T-cell (primary cell): ENCODE data around the gene AK8. TPM values are rescaled to one million over a fixed set of nuclear protein-coding genes. Genes with fewer than 3 reads are reported as not detected.

ENCODE experiments used
- ATAC-seq, 4 experiments: fragments of 200-7000 bp in 3 of 4; fragments of 150-1000 bp in 1 of 4; cut with Tn5 transposase; replicated peaks in 1 of 4; 1 replicate in 3 of 4; 2 replicates in 1 of 4; pipeline ENCODE4 v1.10.0; 2021; ENCODE audit warnings: moderate library complexity in 3 of 4, mild to moderate bottlenecking in 2 of 4, moderate number of reproducible peaks in 1 of 4
- CTCF ChIA-PET, 2 donors: fragments of 300-600 bp; sonication (Branson Sonifier 250); formaldehyde crosslinking; loops; one replicate each; lab custom pipeline; 2022; ENCODE audit warnings: antibody characterized with exemption in 2 of 2; lab: Charles Lee
- POLR2A ChIA-PET, 2 donors: fragments of 300-600 bp; sonication (Branson Sonifier 250); formaldehyde crosslinking; loops; one replicate each; lab custom pipeline; 2022; ENCODE audit warnings: antibody characterized with exemption in 2 of 2; lab: Charles Lee
- DNase-seq, 35 experiments: peaks; one replicate each; pipeline versions ENCODE4 v3.0.0 to v3.0.0-alpha.2; 2013 to 2023
- H3K27ac ChIP-seq: one replicate; pipeline ENCODE4 v1.5.1; 2013; ENCODE audit warnings: low read length
- H3K27me3 ChIP-seq, 2 experiments: replicated peaks in 1 of 2; 1 replicate in 1 of 2; 2 replicates in 1 of 2; pipeline versions ENCODE4 v1.6.1 to v1.7.0; 2013; ENCODE audit warnings: low read length in 1 of 2, mixed read lengths in 1 of 2; ENCODE audit not compliant: control insufficient read depth in 2 of 2, insufficient read depth in 2 of 2; ENCODE audit errors: extremely low read depth in 1 of 2
- H3K36me3 ChIP-seq, 2 donors: 1 replicate in 1 of 2; 2 replicates in 1 of 2; pipeline versions ENCODE4 v1.6.1 to v1.7.0; 2013; ENCODE audit warnings: low read length in 1 of 2; ENCODE audit not compliant: control insufficient read depth in 2 of 2, insufficient read depth in 1 of 2; ENCODE audit errors: extremely low read depth in 1 of 2
- H3K4me1 ChIP-seq, 2 experiments: 1 replicate in 1 of 2; 2 replicates in 1 of 2; pipeline versions ENCODE4 v1.6.1 to v1.7.0; 2013; ENCODE audit warnings: low read length in 2 of 2, mixed read lengths in 1 of 2; ENCODE audit not compliant: insufficient read depth in 2 of 2, control insufficient read depth in 1 of 2; ENCODE audit errors: extremely low read depth in 1 of 2
- H3K4me3 ChIP-seq, 2 donors: 1 replicate in 1 of 2; 2 replicates in 1 of 2; pipeline versions ENCODE4 v1.5.1 to v1.7.0; 2013; ENCODE audit warnings: mild to moderate bottlenecking in 2 of 2, low read length in 1 of 2, moderate library complexity in 1 of 2; ENCODE audit not compliant: control insufficient read depth in 1 of 2; ENCODE audit errors: extremely low read depth in 1 of 2
- H3K9me3 ChIP-seq: 2 replicates; pipeline ENCODE4 v1.7.0; 2013
- H3K27ac Mint-ChIP-seq, 2 donors: one replicate each; pipeline ENCODE4 v1.8.0; 2020 to 2021; ENCODE audit warnings: mild to moderate bottlenecking in 2 of 2, mixed read lengths in 2 of 2
- H3K27me3 Mint-ChIP-seq, 2 donors: one replicate each; pipeline ENCODE4 v1.8.0; 2021 to 2022; ENCODE audit warnings: mixed read lengths in 2 of 2
- H3K36me3 Mint-ChIP-seq: one replicate; pipeline ENCODE4 v1.8.0; 2021; ENCODE audit warnings: mixed read lengths
- H3K4me1 Mint-ChIP-seq, 3 donors: one replicate each; pipeline ENCODE4 v1.8.0; 2020 to 2022; ENCODE audit warnings: mixed read lengths in 3 of 3, mild to moderate bottlenecking in 1 of 3
- H3K4me3 Mint-ChIP-seq, 3 donors: one replicate each; pipeline ENCODE4 v1.8.0; 2020 to 2022; ENCODE audit warnings: mild to moderate bottlenecking in 3 of 3, mixed read lengths in 3 of 3, moderate library complexity in 3 of 3
- H3K9me3 Mint-ChIP-seq, 3 donors: one replicate each; pipeline ENCODE4 v1.8.0; 2020 to 2022; ENCODE audit warnings: mixed read lengths in 3 of 3
- WGBS: methylation state at CpG from one replicate; pipeline ENCODE4 v1.1.5; 2013; ENCODE audit warnings: missing lambda C conversion rate; ENCODE audit not compliant: insufficient coverage; 5-methylcytosine and 5-hydroxymethylcytosine counted together
- total RNA-seq, 35 experiments: library from RNA in 6 of 35; stranded (reverse) in 6 of 35; fragments of 120-200 nt in 1 of 35; gene quantifications; one replicate each; pipeline versions ENCODE4 v1.2.1 to v1.2.4 and lab custom pipeline; 2013 to 2026

The AK8 gene
- total RNA-seq, 5 donors from 2014 or later (not counting 1 experiment from before 2014, with no cell fraction given), result not detected

DNA sequence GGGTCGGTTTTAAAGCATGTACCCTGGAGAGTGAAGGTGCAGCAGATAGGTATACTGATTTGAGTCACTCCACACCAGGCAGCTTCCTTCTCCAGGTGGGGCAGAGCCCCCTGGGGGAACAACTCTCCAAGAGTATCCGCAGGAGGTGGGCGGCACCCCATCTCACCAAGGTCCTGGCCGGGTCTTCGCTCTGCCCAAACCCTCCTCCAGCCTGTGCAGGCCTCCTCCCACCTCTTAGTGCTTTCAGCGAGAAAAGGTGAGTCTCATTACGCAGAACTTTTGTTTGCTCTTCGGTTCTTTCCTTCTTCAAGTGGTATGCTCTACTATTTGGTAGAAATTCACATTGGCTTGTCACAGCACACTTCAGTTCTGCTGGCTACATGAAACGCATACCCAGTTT, 14.3 kb upstream of the AK8 start:
- H3K27ac ChIP-seq, result no peak overlapping the region
- no peaks in the 10 kb centered on the region for H3K27me3 ChIP-seq
- ATAC-seq, result no peak
- no peak overlapping the region for H3K4me3 ChIP-seq
- H3K36me3 Mint-ChIP-seq, result peaks cover 31% of the 10 kb centered on the region
- H3K4me1 Mint-ChIP-seq, result peaks cover 3 to 8% (median 6%) of the 10 kb centered on the region in 3 donors
- CTCF ChIA-PET, result no interaction called here
- POLR2A ChIA-PET, result no interaction called here
- H3K4me3 Mint-ChIP-seq, result no peak overlapping the region
- DNase-seq, result no peak
- H3K4me1 ChIP-seq, result peaks cover 3 to 18% of the 10 kb centered on the region in 2 experiments
- H3K9me3 ChIP-seq, result no peaks in the 10 kb centered on the region
- 93% methylated on average over 3 of the region's 9 CpGs for WGBS
- H3K27me3 Mint-ChIP-seq, result no peaks in the 10 kb centered on the region
- H3K9me3 Mint-ChIP-seq, result no peaks in the 10 kb centered on the region
- H3K27ac Mint-ChIP-seq, result no peak overlapping the region
- H3K36me3 ChIP-seq, result peaks cover 7 to 27% of the 10 kb centered on the region in 2 donors

DNA sequence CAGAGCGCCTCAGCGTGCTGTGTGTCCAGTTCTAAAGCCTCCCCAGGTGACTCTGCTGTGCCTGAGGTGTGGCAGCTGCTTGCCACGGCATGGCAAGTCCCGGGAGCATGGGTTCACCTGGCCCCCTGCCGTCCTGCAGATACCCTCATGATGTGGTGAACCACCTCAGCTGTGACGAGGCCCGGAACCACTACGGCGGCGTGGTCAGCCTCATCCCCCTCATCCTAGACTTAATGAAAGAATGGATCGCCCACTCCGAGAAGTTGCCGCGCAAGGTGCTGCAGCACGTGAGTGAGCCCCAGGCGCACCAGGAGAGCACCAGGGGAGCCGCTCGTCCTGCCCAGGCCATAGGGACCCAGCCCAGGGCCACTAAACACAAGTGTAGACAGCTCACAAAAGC, 10.1 kb upstream of the AK8 start:
- CTCF ChIA-PET, result no interaction called here
- H3K4me3 ChIP-seq, result no peak overlapping the region

DNA sequence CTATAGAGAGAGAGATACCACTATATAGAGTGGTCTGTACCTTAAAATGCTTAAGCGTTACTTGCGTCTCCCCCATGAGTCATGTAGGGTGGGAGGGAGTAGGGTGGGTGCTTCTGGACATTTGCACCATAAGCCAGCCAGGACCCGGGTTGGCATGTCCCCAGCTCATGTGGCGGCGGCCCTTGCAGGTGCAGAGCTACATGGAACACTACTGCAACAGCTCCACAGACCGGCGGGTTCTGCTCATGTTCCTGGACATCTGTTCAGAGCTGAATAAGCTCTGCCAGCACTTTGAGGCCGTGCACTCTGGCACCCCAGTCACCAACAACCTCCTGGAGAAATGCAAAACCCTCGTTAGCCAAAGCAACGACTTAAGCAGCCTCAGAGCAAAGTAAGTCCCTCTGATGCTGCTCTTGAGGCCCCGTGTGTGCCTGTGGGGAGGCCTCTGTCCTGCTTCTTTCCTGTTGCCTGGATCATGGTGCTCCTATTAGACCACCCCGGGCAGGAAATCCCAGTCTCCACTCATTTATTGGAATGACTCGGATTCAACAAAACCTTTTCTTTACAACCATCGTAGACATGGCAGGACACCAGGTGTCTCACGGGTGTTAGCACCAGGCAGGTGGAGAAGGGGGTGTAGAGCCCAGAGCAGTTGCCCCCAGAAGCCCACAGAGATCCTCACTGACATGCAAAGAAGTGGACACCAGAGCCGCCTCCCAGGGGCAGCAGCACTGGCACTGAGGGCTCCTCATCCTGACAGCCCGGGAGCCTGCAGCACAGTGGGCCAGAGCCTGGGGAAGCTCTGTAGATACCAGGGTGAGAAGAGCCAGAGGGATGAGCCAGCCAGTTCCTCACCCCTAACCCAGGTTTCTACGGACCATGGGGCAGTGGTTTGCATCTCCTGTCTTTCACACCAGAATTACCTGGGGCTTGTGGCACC, 9.4 kb upstream of the AK8 start:
- H3K4me1 Mint-ChIP-seq, result peaks cover 3 to 8% (median 6%) of the 10 kb centered on the region in 3 donors
- no peak overlapping the region for H3K4me3 Mint-ChIP-seq
- H3K36me3 Mint-ChIP-seq, result no peaks in the 10 kb centered on the region
- Histone ChIP-seq H3K9me3 (no peaks in the 10 kb centered on the region), H3K27me3 (no peaks in the 10 kb centered on the region), H3K4me3 (no peak overlapping the region), H3K27ac (no peak overlapping the region), H3K36me3 (peaks cover 0 to 2% of the 10 kb centered on the region in 2 donors), H3K4me1 (peaks cover 3 to 21% of the 10 kb centered on the region in 2 experiments)
- ATAC-seq (no peak), DNase-seq (no peak)
- no peak overlapping the region for H3K27ac Mint-ChIP-seq
- WGBS, result 87% methylated on average over 13 of the region's 18 CpGs
- no peaks in the 10 kb centered on the region for H3K27me3 Mint-ChIP-seq
- ChIA-PET POLR2A (no interaction called here), CTCF (no interaction called here)
- no peaks in the 10 kb centered on the region for H3K9me3 Mint-ChIP-seq

More for the DNA sequence above, 10.1 kb upstream of the AK8 start:
- H3K4me3 Mint-ChIP-seq, result no peak overlapping the region
- no peaks in the 10 kb centered on the region for H3K27me3 Mint-ChIP-seq
- DNase-seq (no peak), ATAC-seq (no peak)
- H3K4me1 ChIP-seq, result peaks cover 3 to 21% of the 10 kb centered on the region in 2 experiments
- no peaks in the 10 kb centered on the region for H3K9me3 ChIP-seq
- WGBS, result 90% methylated on average over 16 of the region's 18 CpGs
- peaks cover 5% of the 10 kb centered on the region for H3K36me3 Mint-ChIP-seq
- no peak overlapping the region for H3K27ac Mint-ChIP-seq
- no peak overlapping the region for H3K27ac ChIP-seq
- no peaks in the 10 kb centered on the region for H3K9me3 Mint-ChIP-seq
- POLR2A ChIA-PET, result no interaction called here
- peaks cover 0 to 2% of the 10 kb centered on the region in 2 donors for H3K36me3 ChIP-seq
- H3K4me1 Mint-ChIP-seq, result peaks cover 3 to 8% (median 6%) of the 10 kb centered on the region in 3 donors
- H3K27me3 ChIP-seq, result no peaks in the 10 kb centered on the region

DNA sequence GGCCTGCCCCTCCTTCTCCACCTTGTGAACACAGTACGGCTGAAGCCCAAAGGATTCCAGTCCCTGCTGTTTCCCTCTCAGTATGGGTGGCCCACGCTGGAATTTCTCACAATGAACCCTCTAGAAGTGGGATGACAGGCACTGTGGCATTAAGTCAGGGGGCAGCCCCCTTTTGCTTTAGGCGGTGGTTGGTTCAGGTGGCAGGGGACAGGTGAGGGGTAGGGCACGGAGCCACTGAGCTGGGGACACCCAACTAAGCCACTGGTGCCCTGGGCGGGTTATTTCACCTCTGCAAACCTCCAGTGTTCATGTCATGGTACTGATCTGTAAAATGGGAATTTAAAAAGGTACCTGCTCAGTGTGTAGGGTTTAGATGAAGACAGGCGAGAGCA, 8.2 kb upstream of the AK8 start:
- H3K4me3 ChIP-seq, result no peak overlapping the region
- 80% methylated on average over 4 of the region's 6 CpGs for WGBS
- no peak overlapping the region for H3K27ac ChIP-seq
- ChIA-PET CTCF (no interaction called here), POLR2A (no interaction called here)
- H3K27me3 Mint-ChIP-seq, result no peaks in the 10 kb centered on the region
- peaks cover 3 to 21% of the 10 kb centered on the region in 2 experiments for H3K4me1 ChIP-seq
- no peaks in the 10 kb centered on the region for H3K27me3 ChIP-seq
- no peaks in the 10 kb centered on the region for H3K36me3 Mint-ChIP-seq
- ATAC-seq, result no peak
- no peak overlapping the region for H3K4me3 Mint-ChIP-seq
- peaks cover 0 to 2% of the 10 kb centered on the region in 2 donors for H3K36me3 ChIP-seq
- no peaks in the 10 kb centered on the region for H3K9me3 ChIP-seq
- no peaks in the 10 kb centered on the region for H3K9me3 Mint-ChIP-seq
- DNase-seq, result no peak
- no peak overlapping the region for H3K27ac Mint-ChIP-seq
- peaks cover 3 to 8% (median 6%) of the 10 kb centered on the region in 3 donors for H3K4me1 Mint-ChIP-seq

DNA sequence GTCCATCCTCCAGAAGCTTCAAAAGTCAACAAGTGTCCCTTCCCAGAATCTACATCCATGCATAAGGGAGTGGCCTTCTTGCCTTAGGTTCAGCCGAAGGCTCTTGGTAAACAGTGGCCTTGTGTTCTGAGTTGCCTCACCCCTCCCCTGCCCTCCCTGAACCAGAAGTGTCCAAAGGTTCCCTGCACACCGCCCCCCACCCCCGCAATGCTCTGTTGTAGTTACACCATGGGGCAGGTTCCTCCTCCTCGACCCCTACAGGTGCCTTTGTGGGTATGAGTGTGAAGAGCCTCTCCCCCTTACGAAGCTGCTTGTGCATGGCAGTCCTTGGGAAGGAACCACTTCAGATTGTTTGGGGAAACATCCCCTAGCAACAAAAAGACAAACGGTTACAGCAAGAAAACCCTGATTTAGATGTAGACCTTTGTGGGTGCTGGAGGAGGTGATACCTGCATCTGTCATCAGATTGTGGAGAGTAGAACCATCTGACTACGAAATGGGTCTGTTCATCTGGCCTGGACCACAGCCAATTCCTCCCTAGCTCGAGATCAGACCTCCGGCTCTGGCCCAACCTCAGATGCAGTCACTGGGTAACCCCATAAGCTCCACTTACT, 7.7 kb upstream of the AK8 start:
- no peak overlapping the region for H3K27ac ChIP-seq
- peaks cover 3 to 21% of the 10 kb centered on the region in 2 experiments for H3K4me1 ChIP-seq
- H3K27me3 ChIP-seq, result no peaks in the 10 kb centered on the region
- DNase-seq, result no peak
- POLR2A ChIA-PET, result no interaction called here
- H3K9me3 ChIP-seq, result no peaks in the 10 kb centered on the region
- CTCF ChIA-PET, result interaction anchor here in 1 of 2 donors (0.7 kb wide), 2 partner anchors 95 to 613 kb away, joined by 5 read pairs; no protein-coding TSS in a partner anchor
- WGBS, result 51% methylated on average over 2 of the region's 9 CpGs
- no peak for ATAC-seq
- H3K4me1 Mint-ChIP-seq, result peaks cover 3 to 8% (median 6%) of the 10 kb centered on the region in 3 donors
- H3K9me3 Mint-ChIP-seq, result no peaks in the 10 kb centered on the region
- H3K27me3 Mint-ChIP-seq, result no peaks in the 10 kb centered on the region
- no peak overlapping the region for H3K4me3 ChIP-seq
- no peaks in the 10 kb centered on the region for H3K36me3 Mint-ChIP-seq
- H3K27ac Mint-ChIP-seq, result no peak overlapping the region
- no peak overlapping the region for H3K4me3 Mint-ChIP-seq
- peaks cover 0 to 2% of the 10 kb centered on the region in 2 donors for H3K36me3 ChIP-seq

DNA sequence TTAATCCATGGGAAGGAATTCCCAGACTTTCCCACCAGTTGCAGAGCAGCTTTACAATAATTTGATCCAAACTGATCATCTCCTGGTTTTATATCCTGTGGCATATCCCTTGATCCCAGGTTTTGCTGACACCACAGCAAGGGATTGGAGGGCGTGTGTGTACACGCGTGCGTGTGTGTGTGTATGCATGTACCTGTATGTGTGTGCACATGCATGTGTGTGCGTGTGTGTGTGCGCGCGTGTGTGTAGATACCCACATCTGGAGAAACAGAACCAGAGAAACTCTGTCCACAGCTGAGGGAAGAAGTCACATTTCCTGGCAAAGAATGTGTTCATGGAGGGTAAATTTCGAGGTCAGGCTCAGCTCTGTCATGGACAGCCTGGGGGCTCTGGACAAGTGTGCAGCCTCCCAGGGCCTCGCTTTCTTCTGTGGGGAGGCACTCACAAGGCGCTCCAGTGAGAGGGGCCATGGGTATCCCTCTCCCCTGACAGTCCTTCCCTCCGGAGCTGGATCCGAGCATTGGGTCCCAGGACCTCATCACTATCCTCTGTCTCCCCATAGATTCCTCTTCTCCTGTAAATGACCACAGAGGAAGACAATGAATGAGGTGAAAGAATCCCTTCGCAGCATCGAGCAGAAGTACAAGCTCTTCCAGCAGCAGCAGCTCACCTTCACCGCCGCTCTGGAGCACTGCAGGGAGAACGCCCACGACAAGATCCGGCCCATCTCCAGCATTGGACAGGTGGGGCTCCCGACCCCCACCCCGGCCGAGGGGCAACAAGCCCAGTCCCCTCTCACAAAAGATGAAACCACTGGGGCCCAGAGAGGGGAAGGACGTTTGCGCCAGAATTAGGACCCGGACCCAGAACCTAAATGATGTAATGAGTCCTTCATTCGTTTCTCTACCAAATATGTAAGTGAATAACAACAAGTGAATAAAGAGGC, 5.5 kb upstream of the AK8 start:
- Histone ChIP-seq H3K9me3 (no peaks in the 10 kb centered on the region), H3K27me3 (no peaks in the 10 kb centered on the region), H3K27ac (no peak overlapping the region), H3K4me3 (no peak overlapping the region), H3K4me1 (peaks cover 6 to 23% of the 10 kb centered on the region in 2 experiments), H3K36me3 (peaks cover 0 to 2% of the 10 kb centered on the region in 2 donors)
- H3K4me3 Mint-ChIP-seq, result no peak overlapping the region
- H3K36me3 Mint-ChIP-seq, result no peaks in the 10 kb centered on the region
- H3K4me1 Mint-ChIP-seq, result peaks cover 9 to 18% (median 14%) of the 10 kb centered on the region in 3 donors
- no peak for ATAC-seq
- no peak overlapping the region for H3K27ac Mint-ChIP-seq
- 91% methylated on average over 22 of the region's 27 CpGs for WGBS
- no peaks in the 10 kb centered on the region for H3K9me3 Mint-ChIP-seq
- DNase-seq, result no peak
- no peaks in the 10 kb centered on the region for H3K27me3 Mint-ChIP-seq
- POLR2A ChIA-PET, result no interaction called here
- CTCF ChIA-PET, result interaction anchor here in 1 of 2 donors (0.6 kb wide), 1 partner anchor 467 kb away, joined by 3 read pairs; no protein-coding TSS in a partner anchor
